HepG2 (cell line): ENCODE measurements around the gene VEZF1. TPM values are rescaled to one million over a fixed set of nuclear protein-coding genes. Genes with fewer than 3 reads are reported as not detected.

Experiments
- ARNTL ChIP-seq: sonication (generic); formaldehyde crosslinking; IDR thresholded peaks from 2 replicates; pipeline ENCODE4 v1.4.0; 2020; ENCODE audit warnings: mild to moderate bottlenecking, missing genetic modification reagents
- ATF7 ChIP-seq, 2 experiments: fragments of 450-650 bp in 1 of 2; sonication (generic) in 1 of 2; formaldehyde crosslinking in 1 of 2; IDR thresholded peaks; 2 replicates each; pipeline versions ENCODE4 v1.4.0 to v1.6.1; 2016 to 2020; ENCODE audit warnings: antibody characterized with exemption in 1 of 2, mild to moderate bottlenecking in 1 of 2, missing genetic modification reagents in 1 of 2
- HOXD1 ChIP-seq: sonication (generic); formaldehyde crosslinking; IDR thresholded peaks from 2 replicates; pipeline ENCODE4 v1.5.0; 2020; ENCODE audit warnings: missing genetic modification reagents
- NCOA1 ChIP-seq: sonication (generic); formaldehyde crosslinking; IDR thresholded peaks from 2 replicates; pipeline ENCODE4 v1.9.0; 2021; ENCODE audit warnings: missing genetic modification reagents
- NFE2L1 ChIP-seq: sonication (generic); formaldehyde crosslinking; IDR thresholded peaks from 2 replicates; pipeline ENCODE4 v1.4.0; 2020; ENCODE audit warnings: missing genetic modification reagents, mild to moderate bottlenecking, borderline replicate concordance
- PCBP1 ChIP-seq: fragments of 200-400 bp; formaldehyde crosslinking; IDR thresholded peaks from 2 replicates; pipeline ENCODE4 v1.6.1; 2017; ENCODE audit warnings: mild to moderate bottlenecking, low read depth, low read length, borderline replicate concordance
- ZNF121 ChIP-seq: sonication (generic); formaldehyde crosslinking; IDR thresholded peaks from 2 replicates; pipeline ENCODE4 v1.5.0; 2020; ENCODE audit warnings: mild to moderate bottlenecking, missing genetic modification reagents
- ZNF598 ChIP-seq: sonication (generic); formaldehyde crosslinking; IDR thresholded peaks from 2 replicates; pipeline ENCODE4 v1.5.1; 2020; ENCODE audit warnings: mild to moderate bottlenecking, missing genetic modification reagents, borderline replicate concordance
- ZNF772 ChIP-seq: sonication (generic); formaldehyde crosslinking; IDR thresholded peaks from 2 replicates; pipeline ENCODE4 v1.5.0; 2020; ENCODE audit warnings: mild to moderate bottlenecking, missing genetic modification reagents
- ZSCAN22 ChIP-seq: sonication (generic); formaldehyde crosslinking; IDR thresholded peaks from 2 replicates; pipeline ENCODE4 v1.4.0; 2020; ENCODE audit warnings: mild to moderate bottlenecking, missing genetic modification reagents
- polyA plus RNA-seq, 8 experiments: library from polyadenylated mRNA; depleted of rRNA in 3 of 8; stranded (reverse) in 7 of 8; unstranded in 1 of 8; fragments of >200 nt; fragmentation: Illumina TruSeq in 4 of 8; extraction: Trizol in 4 of 8; gene quantifications; 2 replicates each; pipeline versions ENCODE4 v1.2.1 to v1.2.3, GENCODE V29; 2011 to 2016; ENCODE audit warnings: low read depth in 4 of 8, missing spikeins in 1 of 8, mixed read lengths in 1 of 8; ENCODE audit not compliant: insufficient read depth in 1 of 8
- total RNA-seq, 5 experiments: library from RNA; depleted of rRNA; stranded (reverse); fragments of >200 nt; fragmentation: Illumina TruSeq; extraction: Trizol; gene quantifications; 2 replicates each; pipeline ENCODE4 v1.2.3, GENCODE V29; 2016; ENCODE audit warnings: low read depth in 1 of 5
- TF ChIP-seq, protein P1 (sequence below): sonication (generic); formaldehyde crosslinking; IDR thresholded peaks from 2 replicates; pipeline ENCODE4 v1.4.0; 2020; ENCODE audit warnings: missing genetic modification reagents
- TF ChIP-seq, protein P2 (sequence below): sonication (generic); formaldehyde crosslinking; IDR thresholded peaks from 2 replicates; pipeline ENCODE4 v1.5.0; 2020; ENCODE audit warnings: missing genetic modification reagents
- TF ChIP-seq, protein P3 (sequence below): IDR thresholded peaks from 2 replicates; pipeline ENCODE4 v1.6.1; 2018; ENCODE audit warnings: missing genetic modification reagents
- TF ChIP-seq, protein P4 (sequence below): sonication (generic); formaldehyde crosslinking; IDR thresholded peaks from 2 replicates; pipeline ENCODE4 v1.4.0; 2020; ENCODE audit warnings: missing genetic modification reagents, mild to moderate bottlenecking, borderline replicate concordance

The VEZF1 gene
- total and polyA plus RNA-seq, 2 of the 13 experiments (the other 11 are each of a cell fraction or from before 2014, with no cell fraction given): 45.9 to 49.7 TPM

DNA sequence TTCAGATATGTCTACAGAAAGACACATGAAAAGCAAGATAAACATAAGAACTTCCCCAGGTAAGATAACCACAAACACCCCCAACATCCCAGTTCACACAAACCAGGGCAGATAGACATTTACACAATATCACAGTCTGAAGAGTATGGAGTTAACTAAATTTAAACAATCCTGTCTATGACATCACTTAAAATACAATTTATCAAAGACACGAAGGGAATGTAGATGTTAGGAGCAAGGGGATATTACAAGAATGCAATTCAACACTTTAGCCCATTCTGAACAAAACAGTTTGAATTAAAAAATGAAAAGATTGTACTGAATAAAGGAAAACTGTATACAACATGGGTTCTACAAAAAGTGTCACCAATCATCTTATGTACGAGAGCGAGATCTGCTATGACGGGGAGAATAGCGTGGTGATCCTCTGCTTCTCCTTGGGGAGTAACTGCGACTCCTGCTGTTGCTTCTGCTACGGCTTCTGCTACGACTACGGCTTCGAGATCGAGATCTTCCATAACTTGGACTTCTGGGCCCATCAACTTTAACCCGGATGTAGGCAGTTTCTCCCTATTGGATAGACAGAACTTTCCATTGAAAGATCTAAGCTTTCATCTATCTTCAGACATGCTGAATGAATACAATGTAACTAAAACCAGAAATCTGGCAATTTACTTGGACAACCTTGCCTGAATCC is 17.1 kb upstream of the VEZF1 start (continued):
- TF ChIP-seq, protein P1, sequence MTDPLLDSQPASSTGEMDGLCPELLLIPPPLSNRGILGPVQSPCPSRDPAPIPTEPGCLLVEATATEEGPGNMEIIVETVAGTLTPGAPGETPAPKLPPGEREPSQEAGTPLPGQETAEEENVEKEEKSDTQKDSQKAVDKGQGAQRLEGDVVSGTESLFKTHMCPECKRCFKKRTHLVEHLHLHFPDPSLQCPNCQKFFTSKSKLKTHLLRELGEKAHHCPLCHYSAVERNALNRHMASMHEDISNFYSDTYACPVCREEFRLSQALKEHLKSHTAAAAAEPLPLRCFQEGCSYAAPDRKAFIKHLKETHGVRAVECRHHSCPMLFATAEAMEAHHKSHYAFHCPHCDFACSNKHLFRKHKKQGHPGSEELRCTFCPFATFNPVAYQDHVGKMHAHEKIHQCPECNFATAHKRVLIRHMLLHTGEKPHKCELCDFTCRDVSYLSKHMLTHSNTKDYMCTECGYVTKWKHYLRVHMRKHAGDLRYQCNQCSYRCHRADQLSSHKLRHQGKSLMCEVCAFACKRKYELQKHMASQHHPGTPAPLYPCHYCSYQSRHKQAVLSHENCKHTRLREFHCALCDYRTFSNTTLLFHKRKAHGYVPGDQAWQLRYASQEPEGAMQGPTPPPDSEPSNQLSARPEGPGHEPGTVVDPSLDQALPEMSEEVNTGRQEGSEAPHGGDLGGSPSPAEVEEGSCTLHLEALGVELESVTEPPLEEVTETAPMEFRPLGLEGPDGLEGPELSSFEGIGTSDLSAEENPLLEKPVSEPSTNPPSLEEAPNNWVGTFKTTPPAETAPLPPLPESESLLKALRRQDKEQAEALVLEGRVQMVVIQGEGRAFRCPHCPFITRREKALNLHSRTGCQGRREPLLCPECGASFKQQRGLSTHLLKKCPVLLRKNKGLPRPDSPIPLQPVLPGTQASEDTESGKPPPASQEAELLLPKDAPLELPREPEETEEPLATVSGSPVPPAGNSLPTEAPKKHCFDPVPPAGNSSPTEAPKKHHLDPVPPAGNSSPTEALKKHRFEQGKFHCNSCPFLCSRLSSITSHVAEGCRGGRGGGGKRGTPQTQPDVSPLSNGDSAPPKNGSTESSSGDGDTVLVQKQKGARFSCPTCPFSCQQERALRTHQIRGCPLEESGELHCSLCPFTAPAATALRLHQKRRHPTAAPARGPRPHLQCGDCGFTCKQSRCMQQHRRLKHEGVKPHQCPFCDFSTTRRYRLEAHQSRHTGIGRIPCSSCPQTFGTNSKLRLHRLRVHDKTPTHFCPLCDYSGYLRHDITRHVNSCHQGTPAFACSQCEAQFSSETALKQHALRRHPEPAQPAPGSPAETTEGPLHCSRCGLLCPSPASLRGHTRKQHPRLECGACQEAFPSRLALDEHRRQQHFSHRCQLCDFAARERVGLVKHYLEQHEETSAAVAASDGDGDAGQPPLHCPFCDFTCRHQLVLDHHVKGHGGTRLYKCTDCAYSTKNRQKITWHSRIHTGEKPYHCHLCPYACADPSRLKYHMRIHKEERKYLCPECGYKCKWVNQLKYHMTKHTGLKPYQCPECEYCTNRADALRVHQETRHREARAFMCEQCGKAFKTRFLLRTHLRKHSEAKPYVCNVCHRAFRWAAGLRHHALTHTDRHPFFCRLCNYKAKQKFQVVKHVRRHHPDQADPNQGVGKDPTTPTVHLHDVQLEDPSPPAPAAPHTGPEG (CRISPR knock-in tag): no peak
- TF ChIP-seq, protein P2, sequence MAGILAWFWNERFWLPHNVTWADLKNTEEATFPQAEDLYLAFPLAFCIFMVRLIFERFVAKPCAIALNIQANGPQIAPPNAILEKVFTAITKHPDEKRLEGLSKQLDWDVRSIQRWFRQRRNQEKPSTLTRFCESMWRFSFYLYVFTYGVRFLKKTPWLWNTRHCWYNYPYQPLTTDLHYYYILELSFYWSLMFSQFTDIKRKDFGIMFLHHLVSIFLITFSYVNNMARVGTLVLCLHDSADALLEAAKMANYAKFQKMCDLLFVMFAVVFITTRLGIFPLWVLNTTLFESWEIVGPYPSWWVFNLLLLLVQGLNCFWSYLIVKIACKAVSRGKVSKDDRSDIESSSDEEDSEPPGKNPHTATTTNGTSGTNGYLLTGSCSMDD (CRISPR knock-in tag): no peak
- TF ChIP-seq HOXD1 (CRISPR knock-in tag): no peak
- TF ChIP-seq, protein P3, sequence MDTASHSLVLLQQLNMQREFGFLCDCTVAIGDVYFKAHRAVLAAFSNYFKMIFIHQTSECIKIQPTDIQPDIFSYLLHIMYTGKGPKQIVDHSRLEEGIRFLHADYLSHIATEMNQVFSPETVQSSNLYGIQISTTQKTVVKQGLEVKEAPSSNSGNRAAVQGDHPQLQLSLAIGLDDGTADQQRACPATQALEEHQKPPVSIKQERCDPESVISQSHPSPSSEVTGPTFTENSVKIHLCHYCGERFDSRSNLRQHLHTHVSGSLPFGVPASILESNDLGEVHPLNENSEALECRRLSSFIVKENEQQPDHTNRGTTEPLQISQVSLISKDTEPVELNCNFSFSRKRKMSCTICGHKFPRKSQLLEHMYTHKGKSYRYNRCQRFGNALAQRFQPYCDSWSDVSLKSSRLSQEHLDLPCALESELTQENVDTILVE (CRISPR knock-in tag): no peak
- no peak for TF ChIP-seq PCBP1
- TF ChIP-seq ZNF121 (CRISPR knock-in tag): 0 out of 2 replicates have a peak, but pooled peaks have one; percentile 20
- 0 out of 2 replicates have a peak, but pooled peaks have one; percentile 33 for TF ChIP-seq NCOA1 (CRISPR knock-in tag)
- TF ChIP-seq ZNF598 (CRISPR knock-in tag): no peak
- TF ChIP-seq ATF7 (IDR thresholded peaks at IDR 0.05): peak; percentile 54; the same call in 1 of the 2 replicates
- no peak for TF ChIP-seq ATF7 (CRISPR knock-in tag; IDR thresholded peaks at IDR 0.05)
- TF ChIP-seq ZSCAN22 (CRISPR knock-in tag): no peak
- TF ChIP-seq, protein P4, sequence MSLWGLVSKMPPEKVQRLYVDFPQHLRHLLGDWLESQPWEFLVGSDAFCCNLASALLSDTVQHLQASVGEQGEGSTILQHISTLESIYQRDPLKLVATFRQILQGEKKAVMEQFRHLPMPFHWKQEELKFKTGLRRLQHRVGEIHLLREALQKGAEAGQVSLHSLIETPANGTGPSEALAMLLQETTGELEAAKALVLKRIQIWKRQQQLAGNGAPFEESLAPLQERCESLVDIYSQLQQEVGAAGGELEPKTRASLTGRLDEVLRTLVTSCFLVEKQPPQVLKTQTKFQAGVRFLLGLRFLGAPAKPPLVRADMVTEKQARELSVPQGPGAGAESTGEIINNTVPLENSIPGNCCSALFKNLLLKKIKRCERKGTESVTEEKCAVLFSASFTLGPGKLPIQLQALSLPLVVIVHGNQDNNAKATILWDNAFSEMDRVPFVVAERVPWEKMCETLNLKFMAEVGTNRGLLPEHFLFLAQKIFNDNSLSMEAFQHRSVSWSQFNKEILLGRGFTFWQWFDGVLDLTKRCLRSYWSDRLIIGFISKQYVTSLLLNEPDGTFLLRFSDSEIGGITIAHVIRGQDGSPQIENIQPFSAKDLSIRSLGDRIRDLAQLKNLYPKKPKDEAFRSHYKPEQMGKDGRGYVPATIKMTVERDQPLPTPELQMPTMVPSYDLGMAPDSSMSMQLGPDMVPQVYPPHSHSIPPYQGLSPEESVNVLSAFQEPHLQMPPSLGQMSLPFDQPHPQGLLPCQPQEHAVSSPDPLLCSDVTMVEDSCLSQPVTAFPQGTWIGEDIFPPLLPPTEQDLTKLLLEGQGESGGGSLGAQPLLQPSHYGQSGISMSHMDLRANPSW (CRISPR knock-in tag): 0 out of 2 replicates have a peak, but pooled peaks have one; percentile 50
- no peak for TF ChIP-seq NFE2L1 (CRISPR knock-in tag)
- TF ChIP-seq ZNF772 (CRISPR knock-in tag): 0 out of 2 replicates have a peak, but pooled peaks have one; percentile 14
- TF ChIP-seq ARNTL (CRISPR knock-in tag): no peak
